C4-2B (cell line): ENCODE measurements around the gene POLR1C.

Experiments
- CTCF ChIP-seq: fragments of 450-650 bp; conservative IDR thresholded peaks from 2 replicates; pipeline ENCODE4 v1.5.1; 2017; ENCODE audit warnings: mild to moderate bottlenecking
- ZFX ChIP-seq: fragments of 450-650 bp; IDR thresholded peaks from 2 replicates; pipeline ENCODE4 v1.6.1; 2017

DNA sequence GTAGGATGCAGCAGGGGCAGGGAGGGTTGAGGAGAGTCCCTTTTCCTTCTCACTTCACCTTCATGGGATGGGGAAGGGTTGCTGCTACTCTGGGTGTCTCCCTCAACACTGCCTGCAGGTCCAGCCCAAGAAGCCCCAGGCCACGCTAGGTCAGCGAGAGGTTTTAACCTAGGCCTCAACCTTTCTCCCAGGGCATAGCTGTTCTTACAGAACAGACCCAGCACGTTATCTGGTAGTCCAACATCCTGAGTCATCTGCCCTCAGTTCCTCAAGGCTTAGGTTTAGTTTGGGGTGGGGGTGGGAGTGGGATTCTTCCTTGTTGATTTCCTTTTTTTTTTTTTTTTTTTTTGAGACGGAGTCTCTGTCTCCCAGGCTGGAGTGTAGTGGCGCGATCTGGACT lies 22.6 kb upstream of the POLR1C start:
- TF ChIP-seq CTCF (no peak), ZFX (no peak)
